OCI-LY7 (cell line): ENCODE measurements around the gene DHRSX.

Experiments
- CTCF ChIP-seq: fragments of 200-600 bp; sonication (generic); conservative IDR thresholded peaks from 2 replicates; pipeline ENCODE4 v1.5.1; 2014; ENCODE audit warnings: mild to moderate bottlenecking, antibody characterized with exemption, low read length, moderate library complexity, mixed read lengths
- EZH2phosphoT487 ChIP-seq: fragments of 200-600 bp; sonication (generic); IDR thresholded peaks from 2 replicates; pipeline ENCODE4 v1.6.1; 2018; ENCODE audit warnings: low read depth, borderline replicate concordance, mild to moderate bottlenecking, mixed run types, antibody characterized with exemption, low read length, moderate library complexity, mixed read lengths

GRCh38 chrX:2316534-2316933 lies 184.2 kb downstream of the DHRSX start:
- TF ChIP-seq CTCF: no peak
- no peak for TF ChIP-seq EZH2phosphoT487
